Stimulated activated CD4-positive, alpha-beta T cell treated with anti-CD3 and anti-CD28 coated beads, Interleukin-15, amount 100 ng/mL, for 1 hour (primary cell): ENCODE measurements around the gene UGT3A1.
"Not testable (repeated sequence)": the region's sequence is repeated elsewhere in the genome, so short reads cannot be mapped to it uniquely, and the experiment has no call there.

Experiments used
- DNase-seq, 2 donors: peaks; one replicate each; pipeline ENCODE4 v3.0.0-alpha.2; 2020; ENCODE audit warnings: low read depth in 1 of 2, low spot score in 1 of 2

UGT3A1 gene

GRCh38 chr5:35990520-35990919 is 670 bp downstream of the UGT3A1 start:
- no peak for DNase-seq

DNA sequence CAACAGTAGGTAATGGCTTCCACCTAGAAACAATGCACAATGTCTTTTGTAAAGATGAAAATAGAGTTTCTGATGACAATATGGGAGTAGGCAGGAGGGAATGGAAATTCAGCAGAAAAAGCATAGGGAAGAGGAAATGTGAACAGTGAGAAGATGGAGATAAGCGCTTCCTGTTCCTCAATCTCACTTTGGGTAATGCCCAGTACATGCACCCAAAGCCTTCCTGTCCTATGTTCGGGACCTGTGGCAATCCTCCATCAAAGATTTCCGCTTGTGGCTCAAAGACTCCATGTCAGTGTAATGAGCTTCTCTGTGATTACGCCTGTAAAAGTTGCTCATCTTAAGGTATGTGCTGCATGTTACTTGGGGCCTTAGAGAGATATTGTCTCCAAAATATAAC is 2.7 kb downstream of the UGT3A1 start:
- DNase-seq, result no peak

- DNase-seq, result no peak
Observed at GRCh38 chr5:35987776-35988175, 3.4 kb downstream of the UGT3A1 start.

GRCh38 chr5:35979715-35980114 is 11.5 kb downstream of the UGT3A1 start:
- no peak for DNase-seq

GRCh38 chr5:35976859-35977258 is 14.3 kb downstream of the UGT3A1 start:
- not testable (repeated sequence) for DNase-seq

GRCh38 chr5:35974570-35974969 is 16.6 kb downstream of the UGT3A1 start:
- no peak for DNase-seq

GRCh38 chr5:35971878-35972210 is 19.3 kb downstream of the UGT3A1 start:
- no peak for DNase-seq

GRCh38 chr5:35971186-35971877 is 19.9 kb downstream of the UGT3A1 start:
- DNase-seq, result no peak

DNA sequence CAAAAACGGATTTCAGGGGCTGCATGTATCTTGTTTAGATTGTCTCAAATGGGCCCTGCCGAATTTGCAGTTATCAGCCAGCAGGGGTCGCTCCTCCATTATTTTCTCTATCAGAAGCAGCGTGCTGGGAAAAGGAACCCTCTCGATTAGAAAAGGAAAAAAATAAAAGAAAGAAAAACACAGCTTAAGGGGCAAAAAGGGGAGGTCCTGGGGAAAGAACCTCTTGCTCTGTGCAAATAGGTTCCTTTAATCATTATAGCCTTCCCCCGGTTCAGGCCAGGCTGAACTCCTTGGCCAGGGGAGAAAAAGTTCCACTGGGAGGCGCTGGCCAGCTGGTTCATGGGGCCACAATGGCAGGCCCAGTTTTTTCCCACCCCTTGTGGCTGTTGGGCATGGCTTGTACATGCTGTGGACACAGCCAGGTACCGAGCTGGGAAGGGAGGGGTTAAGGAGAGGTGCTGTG is 27.8 kb downstream of the UGT3A1 start:
- no peak for DNase-seq

GRCh38 chr5:35960328-35960727 is 30.9 kb downstream of the UGT3A1 start:
- DNase-seq, result no peak

DNA sequence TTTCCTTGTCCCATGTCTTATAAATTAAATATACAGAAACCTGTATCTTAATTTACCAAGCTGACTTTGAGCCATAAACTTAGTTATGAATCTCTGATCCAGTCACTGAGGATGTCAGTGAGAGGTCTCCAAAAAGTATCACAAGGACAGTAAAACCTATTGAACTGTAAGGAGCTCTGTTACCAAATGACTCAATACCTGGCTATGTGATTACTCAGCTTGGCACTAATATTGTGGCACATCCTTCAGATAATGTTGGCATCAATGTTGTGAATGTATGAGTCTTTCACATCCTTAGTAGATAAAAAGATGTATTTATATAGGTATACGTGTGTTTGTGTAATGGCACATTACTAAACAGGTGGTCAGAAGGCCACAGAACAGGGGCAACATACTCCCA is 34.8 kb downstream of the UGT3A1 start:
- no peak for DNase-seq

GRCh38 chr5:35954175-35954574 is 37.0 kb downstream of the UGT3A1 start:
- no peak for DNase-seq

GRCh38 chr5:35947085-35947484 is 44.1 kb downstream of the UGT3A1 start:
- DNase-seq, result no peak

DNA sequence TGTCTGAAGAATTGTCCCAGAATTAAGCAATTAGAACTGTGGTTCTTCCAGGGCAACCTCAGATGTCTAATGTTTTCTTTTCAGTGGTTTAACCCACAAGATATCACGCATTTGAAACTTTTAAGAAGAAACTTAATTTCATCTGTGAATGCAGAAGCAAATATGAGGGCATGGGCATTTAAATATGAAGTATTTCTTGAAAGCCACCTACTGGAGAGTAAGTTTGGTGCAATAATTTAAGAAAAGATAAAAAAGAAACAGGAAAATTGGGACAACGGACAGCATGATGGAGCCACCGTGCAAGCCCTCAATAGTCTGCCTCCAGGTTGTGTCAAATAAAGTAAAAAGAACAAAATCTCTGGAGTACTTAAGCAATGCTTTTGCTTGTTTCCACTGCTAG is 51.6 kb downstream of the UGT3A1 start:
- no peak for DNase-seq

GRCh38 chr5:35938568-35939227 is 52.5 kb downstream of the UGT3A1 start, which contains the start of gene CAPSL:
Gene CAPSL (minus strand): TSS chr5:35938622. CDS start chr5:35921120, 17,502 bp downstream.
- no peak for DNase-seq

GRCh38 chr5:35926389-35927051 is 64.7 kb downstream of the UGT3A1 start:
- DNase-seq, result peak in 1 of 2 donors; percentile 11

DNA sequence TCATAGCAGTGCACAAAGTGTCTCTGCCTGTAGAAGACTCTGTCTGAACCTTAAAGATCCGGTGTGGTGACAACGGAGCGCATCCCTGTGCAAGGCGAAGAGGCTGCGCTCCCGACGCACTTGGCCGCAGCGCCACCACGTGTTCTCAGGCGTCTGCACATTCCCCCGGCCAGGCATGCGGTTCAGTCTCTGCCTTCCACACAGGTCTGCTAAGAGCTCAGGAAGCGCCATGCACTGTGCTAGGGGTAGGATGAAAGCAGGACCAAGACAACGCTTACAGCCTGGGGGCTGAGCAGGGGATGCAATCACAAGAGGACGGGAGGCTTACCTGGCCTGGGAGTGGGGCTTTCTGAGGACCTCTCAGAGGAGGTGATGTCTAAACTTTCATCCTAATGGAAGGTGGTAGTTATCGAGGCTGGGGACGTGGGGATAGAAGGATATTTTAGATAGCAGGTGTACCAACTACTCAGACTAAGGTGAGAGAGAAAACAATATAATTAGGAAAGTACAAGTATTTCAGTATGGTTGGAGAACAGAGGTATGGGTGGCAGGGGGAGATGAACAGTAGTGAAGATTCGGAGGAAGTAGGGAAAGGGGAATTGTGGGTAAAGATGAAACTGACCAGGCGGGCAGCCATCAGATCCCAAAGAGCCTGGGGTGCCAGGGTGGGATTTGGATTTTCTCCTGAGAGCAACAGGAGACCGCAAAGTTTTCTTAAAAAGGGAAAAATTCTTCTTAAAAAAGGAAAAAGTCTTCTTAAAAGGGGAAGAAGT is 66.1 kb downstream of the UGT3A1 start:
- DNase-seq, result peak; percentile 70 to 79

- DNase-seq, result no peak
Observed at GRCh38 chr5:35924122-35924949, 66.9 kb downstream of the UGT3A1 start.

- no peak for DNase-seq
Observed at GRCh38 chr5:35922468-35922867, 68.7 kb downstream of the UGT3A1 start.

GRCh38 chr5:35921930-35922329 is 69.3 kb downstream of the UGT3A1 start:
- no peak for DNase-seq

DNA sequence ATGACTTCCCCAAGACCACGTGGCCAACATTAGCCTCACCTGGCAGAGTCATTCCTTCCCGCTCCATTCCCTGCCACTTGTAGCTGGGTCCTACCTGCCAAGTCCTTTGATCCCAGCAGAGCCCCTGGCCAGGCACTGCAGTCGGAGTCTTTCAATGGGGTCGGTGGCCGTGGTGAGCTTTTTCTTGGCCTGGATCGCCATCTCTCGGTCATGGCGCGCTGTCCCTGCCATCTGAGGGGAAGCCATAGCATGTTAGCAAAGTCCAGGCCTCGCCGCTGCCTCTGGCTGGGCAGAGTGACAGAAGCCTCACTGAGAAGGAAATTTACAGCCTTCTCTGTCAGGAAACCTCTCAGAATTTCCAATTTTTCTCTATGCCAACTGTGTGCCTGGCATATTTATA is 70.3 kb downstream of the UGT3A1 start:
- DNase-seq, result no peak
